Stimulated activated naive CD8-positive, alpha-beta T cell treated with anti-CD3 and anti-CD28 coated beads, Interleukin-15, Interleukin-2, amounts not matched to agents 100 ng/mL and 50 ng/mL, for 24 hours (primary cell): ENCODE data around the gene KRTAP10-2.

ENCODE experiments used
- H3K27ac Mint-ChIP-seq: one replicate; pipeline ENCODE4 v1.8.0; 2021; ENCODE audit warnings: mild to moderate bottlenecking, mixed read lengths
- H3K27me3 Mint-ChIP-seq: one replicate; pipeline ENCODE4 v1.8.0; 2021; ENCODE audit warnings: mixed read lengths
- H3K36me3 Mint-ChIP-seq: one replicate; pipeline ENCODE4 v1.8.0; 2021; ENCODE audit warnings: low read depth, mixed read lengths
- H3K4me1 Mint-ChIP-seq: one replicate; pipeline ENCODE4 v1.8.0; 2021; ENCODE audit warnings: low read depth, mixed read lengths
- H3K4me3 Mint-ChIP-seq: one replicate; pipeline ENCODE4 v1.8.0; 2021; ENCODE audit warnings: mild to moderate bottlenecking, mixed read lengths
- H3K9me3 Mint-ChIP-seq: one replicate; pipeline ENCODE4 v1.8.0; 2021; ENCODE audit warnings: mixed read lengths

Gene KRTAP10-2

GRCh38 chr21:44529503-44530125 is 21.7 kb downstream of the KRTAP10-2 start:
- no peak overlapping the region for H3K4me3 Mint-ChIP-seq
- H3K27me3 Mint-ChIP-seq, result no peaks in the 10 kb centered on the region
- H3K36me3 Mint-ChIP-seq, result no peaks in the 10 kb centered on the region
- H3K4me1 Mint-ChIP-seq, result no peaks in the 10 kb centered on the region
- H3K9me3 Mint-ChIP-seq, result no peaks in the 10 kb centered on the region
- no peak overlapping the region for H3K27ac Mint-ChIP-seq

- H3K36me3 Mint-ChIP-seq, result no peaks in the 10 kb centered on the region
- H3K9me3 Mint-ChIP-seq, result no peaks in the 10 kb centered on the region
- H3K4me3 Mint-ChIP-seq, result no peak overlapping the region
- no peaks in the 10 kb centered on the region for H3K4me1 Mint-ChIP-seq
- H3K27ac Mint-ChIP-seq, result no peak overlapping the region
- H3K27me3 Mint-ChIP-seq, result no peaks in the 10 kb centered on the region
Measured at GRCh38 chr21:44529011-44529421, 22.3 kb downstream of the KRTAP10-2 start.

GRCh38 chr21:44528634-44528995 is 22.7 kb downstream of the KRTAP10-2 start:
- H3K4me1 Mint-ChIP-seq, result no peaks in the 10 kb centered on the region
- no peak overlapping the region for H3K4me3 Mint-ChIP-seq
- H3K27me3 Mint-ChIP-seq, result no peaks in the 10 kb centered on the region
- no peak overlapping the region for H3K27ac Mint-ChIP-seq
- H3K36me3 Mint-ChIP-seq, result no peaks in the 10 kb centered on the region
- no peaks in the 10 kb centered on the region for H3K9me3 Mint-ChIP-seq

GRCh38 chr21:44527983-44528633 is 23.2 kb downstream of the KRTAP10-2 start:
- no peaks in the 10 kb centered on the region for H3K27me3 Mint-ChIP-seq
- H3K27ac Mint-ChIP-seq, result no peak overlapping the region
- H3K4me1 Mint-ChIP-seq, result no peaks in the 10 kb centered on the region

GRCh38 chr21:44527156-44527982 is 23.9 kb downstream of the KRTAP10-2 start:
- Mint-ChIP-seq H3K36me3 (no peaks in the 10 kb centered on the region), H3K4me1 (no peaks in the 10 kb centered on the region), H3K27me3 (no peaks in the 10 kb centered on the region), H3K9me3 (no peaks in the 10 kb centered on the region), H3K4me3 (no peak overlapping the region), H3K27ac (no peak overlapping the region)

More at GRCh38 chr21:44527983-44528633, 23.2 kb downstream of the KRTAP10-2 start:
- no peaks in the 10 kb centered on the region for H3K9me3 Mint-ChIP-seq
- no peaks in the 10 kb centered on the region for H3K36me3 Mint-ChIP-seq
- H3K4me3 Mint-ChIP-seq, result no peak overlapping the region

GRCh38 chr21:44526096-44526997 is 25.0 kb downstream of the KRTAP10-2 start:
- no peaks in the 10 kb centered on the region for H3K36me3 Mint-ChIP-seq
- H3K27ac Mint-ChIP-seq, result no peak overlapping the region
- no peaks in the 10 kb centered on the region for H3K4me1 Mint-ChIP-seq
- no peaks in the 10 kb centered on the region for H3K27me3 Mint-ChIP-seq
- no peak overlapping the region for H3K4me3 Mint-ChIP-seq
- no peaks in the 10 kb centered on the region for H3K9me3 Mint-ChIP-seq

- H3K27me3 Mint-ChIP-seq, result no peaks in the 10 kb centered on the region
Measured at GRCh38 chr21:44525391-44526095, 25.8 kb downstream of the KRTAP10-2 start.

GRCh38 chr21:44524414-44525371 is 26.6 kb downstream of the KRTAP10-2 start:
- no peaks in the 10 kb centered on the region for H3K27me3 Mint-ChIP-seq
- no peaks in the 10 kb centered on the region for H3K4me1 Mint-ChIP-seq
- H3K27ac Mint-ChIP-seq, result no peak overlapping the region
- no peaks in the 10 kb centered on the region for H3K36me3 Mint-ChIP-seq
- H3K4me3 Mint-ChIP-seq, result no peak overlapping the region
- H3K9me3 Mint-ChIP-seq, result no peaks in the 10 kb centered on the region

More at GRCh38 chr21:44525391-44526095, 25.8 kb downstream of the KRTAP10-2 start:
- Mint-ChIP-seq H3K4me3 (no peak overlapping the region), H3K9me3 (no peaks in the 10 kb centered on the region), H3K27ac (no peak overlapping the region), H3K4me1 (no peaks in the 10 kb centered on the region), H3K36me3 (no peaks in the 10 kb centered on the region)

- Mint-ChIP-seq H3K36me3 (no peaks in the 10 kb centered on the region), H3K4me3 (no peak overlapping the region), H3K4me1 (no peaks in the 10 kb centered on the region), H3K27ac (no peak overlapping the region), H3K9me3 (no peaks in the 10 kb centered on the region), H3K27me3 (no peaks in the 10 kb centered on the region)
Measured at GRCh38 chr21:44523567-44524413, 27.5 kb downstream of the KRTAP10-2 start.

GRCh38 chr21:44522753-44523204 is 28.5 kb downstream of the KRTAP10-2 start:
- no peaks in the 10 kb centered on the region for H3K36me3 Mint-ChIP-seq

GRCh38 chr21:44521928-44522752 is 29.2 kb downstream of the KRTAP10-2 start:
- Mint-ChIP-seq H3K4me3 (no peak overlapping the region), H3K27ac (no peak overlapping the region), H3K4me1 (no peaks in the 10 kb centered on the region), H3K9me3 (peaks cover 4% of the 10 kb centered on the region), H3K36me3 (no peaks in the 10 kb centered on the region), H3K27me3 (no peaks in the 10 kb centered on the region)

More at GRCh38 chr21:44522753-44523204, 28.5 kb downstream of the KRTAP10-2 start:
- Mint-ChIP-seq H3K27me3 (no peaks in the 10 kb centered on the region), H3K4me1 (no peaks in the 10 kb centered on the region), H3K27ac (no peak overlapping the region), H3K4me3 (no peak overlapping the region), H3K9me3 (peaks cover 2% of the 10 kb centered on the region)
